WTC11 (cell line): Measurements from ENCODE around the gene RANBP9.

ENCODE experiments used
- CTCF ChIP-seq: fragments of 200-600 bp; IDR thresholded peaks from 2 replicates; pipeline ENCODE4 v1.8.0; 2022; ENCODE audit warnings: antibody characterized with exemption
- ESRRA ChIP-seq: sonication (generic); formaldehyde crosslinking; IDR thresholded peaks from 2 replicates; pipeline ENCODE4 v1.8.1; 2022; ENCODE audit warnings: mild to moderate bottlenecking, missing genetic modification reagents, borderline replicate concordance
- FOXP1 ChIP-seq: sonication (generic); formaldehyde crosslinking; IDR thresholded peaks from 2 replicates; pipeline ENCODE4 v1.8.0; 2022; ENCODE audit warnings: missing genetic modification reagents, mild to moderate bottlenecking, moderate library complexity, borderline replicate concordance
- IRF1 ChIP-seq: sonication (generic); formaldehyde crosslinking; IDR thresholded peaks from 2 replicates; pipeline ENCODE4 v1.8.0; 2023; ENCODE audit warnings: missing genetic modification reagents
- JUN ChIP-seq: sonication (generic); formaldehyde crosslinking; IDR thresholded peaks from 2 replicates; pipeline ENCODE4 v1.8.0; 2023; ENCODE audit warnings: mild to moderate bottlenecking, missing genetic modification reagents
- NR1H2 ChIP-seq: sonication (generic); formaldehyde crosslinking; IDR thresholded peaks from 2 replicates; pipeline ENCODE4 v1.9.0; 2021; ENCODE audit warnings: mild to moderate bottlenecking, moderate library complexity, missing genetic modification reagents
- NR2C2 ChIP-seq: sonication (generic); formaldehyde crosslinking; IDR thresholded peaks from 2 replicates; pipeline ENCODE4 v1.8.0; 2022; ENCODE audit warnings: mild to moderate bottlenecking, missing genetic modification reagents
- SMAD3 ChIP-seq: sonication (generic); formaldehyde crosslinking; IDR thresholded peaks from 2 replicates; pipeline ENCODE4 v1.8.0; 2022; ENCODE audit warnings: missing genetic modification reagents, mild to moderate bottlenecking, borderline replicate concordance
- ZNF138 ChIP-seq: sonication (generic); formaldehyde crosslinking; conservative IDR thresholded peaks from 2 replicates; pipeline ENCODE4 v1.8.1; 2022; ENCODE audit warnings: mild to moderate bottlenecking, moderate library complexity, missing genetic modification reagents
- ZNF263 ChIP-seq: sonication (generic); formaldehyde crosslinking; IDR thresholded peaks from 2 replicates; pipeline ENCODE4 v1.8.1; 2022; ENCODE audit warnings: low read depth, mild to moderate bottlenecking, moderate library complexity, missing genetic modification reagents
- ZNF423 ChIP-seq: fragments of 250-450 bp; sonication (Bioruptor Pico); IDR thresholded peaks from 2 replicates; pipeline ENCODE4 v2.1.2; 2022; ENCODE audit warnings: mild to moderate bottlenecking, moderate library complexity
- ZNF532 ChIP-seq: fragments of 250-450 bp; sonication (Bioruptor Pico); IDR thresholded peaks from 2 replicates; pipeline ENCODE4 v1.9.0; 2021; ENCODE audit warnings: mild to moderate bottlenecking, borderline replicate concordance
- TF ChIP-seq, protein P1 (sequence below): sonication (generic); formaldehyde crosslinking; IDR thresholded peaks from 2 replicates; pipeline ENCODE4 v1.8.1; 2023; ENCODE audit warnings: mild to moderate bottlenecking, missing genetic modification reagents, moderate library complexity
- TF ChIP-seq, protein P2 (sequence below): fragments of 250-450 bp; sonication (Bioruptor Pico); IDR thresholded peaks from 2 replicates; pipeline ENCODE4 v2.1.2; 2022; ENCODE audit warnings: mild to moderate bottlenecking, moderate library complexity

- TF ChIP-seq CTCF (no peak), FOXP1 (CRISPR knock-in tag) (no peak), ESRRA (CRISPR knock-in tag) (no peak), IRF1 (no peak), ZNF423 (CRISPR knock-in tag) (no peak), NR1H2 (no peak), NR2C2 (no peak), ZNF532 (CRISPR knock-in tag) (no peak), ZNF263 (CRISPR knock-in tag) (no peak), JUN (CRISPR knock-in tag) (no peak), SMAD3 (CRISPR knock-in tag) (no peak), ZNF138 (CRISPR knock-in tag) (no peak)
- TF ChIP-seq, protein P1, sequence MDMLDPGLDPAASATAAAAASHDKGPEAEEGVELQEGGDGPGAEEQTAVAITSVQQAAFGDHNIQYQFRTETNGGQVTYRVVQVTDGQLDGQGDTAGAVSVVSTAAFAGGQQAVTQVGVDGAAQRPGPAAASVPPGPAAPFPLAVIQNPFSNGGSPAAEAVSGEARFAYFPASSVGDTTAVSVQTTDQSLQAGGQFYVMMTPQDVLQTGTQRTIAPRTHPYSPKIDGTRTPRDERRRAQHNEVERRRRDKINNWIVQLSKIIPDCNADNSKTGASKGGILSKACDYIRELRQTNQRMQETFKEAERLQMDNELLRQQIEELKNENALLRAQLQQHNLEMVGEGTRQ (CRISPR knock-in tag): no peak
- TF ChIP-seq, protein P2, sequence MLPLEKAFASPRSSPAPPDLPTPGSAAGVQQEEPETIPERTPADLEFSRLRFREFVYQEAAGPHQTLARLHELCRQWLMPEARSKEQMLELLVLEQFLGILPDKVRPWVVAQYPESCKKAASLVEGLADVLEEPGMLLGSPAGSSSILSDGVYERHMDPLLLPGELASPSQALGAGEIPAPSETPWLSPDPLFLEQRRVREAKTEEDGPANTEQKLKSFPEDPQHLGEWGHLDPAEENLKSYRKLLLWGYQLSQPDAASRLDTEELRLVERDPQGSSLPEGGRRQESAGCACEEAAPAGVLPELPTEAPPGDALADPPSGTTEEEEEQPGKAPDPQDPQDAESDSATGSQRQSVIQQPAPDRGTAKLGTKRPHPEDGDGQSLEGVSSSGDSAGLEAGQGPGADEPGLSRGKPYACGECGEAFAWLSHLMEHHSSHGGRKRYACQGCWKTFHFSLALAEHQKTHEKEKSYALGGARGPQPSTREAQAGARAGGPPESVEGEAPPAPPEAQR: no peak
Observed at GRCh38 chr6:13673825-13674444, 37.7 kb downstream of the RANBP9 start.
